ENCODE results near the gene URI1. TPM values are rescaled to one million over a fixed set of nuclear protein-coding genes. Genes with fewer than 3 reads are reported as not detected.

Gene URI1, protein sequence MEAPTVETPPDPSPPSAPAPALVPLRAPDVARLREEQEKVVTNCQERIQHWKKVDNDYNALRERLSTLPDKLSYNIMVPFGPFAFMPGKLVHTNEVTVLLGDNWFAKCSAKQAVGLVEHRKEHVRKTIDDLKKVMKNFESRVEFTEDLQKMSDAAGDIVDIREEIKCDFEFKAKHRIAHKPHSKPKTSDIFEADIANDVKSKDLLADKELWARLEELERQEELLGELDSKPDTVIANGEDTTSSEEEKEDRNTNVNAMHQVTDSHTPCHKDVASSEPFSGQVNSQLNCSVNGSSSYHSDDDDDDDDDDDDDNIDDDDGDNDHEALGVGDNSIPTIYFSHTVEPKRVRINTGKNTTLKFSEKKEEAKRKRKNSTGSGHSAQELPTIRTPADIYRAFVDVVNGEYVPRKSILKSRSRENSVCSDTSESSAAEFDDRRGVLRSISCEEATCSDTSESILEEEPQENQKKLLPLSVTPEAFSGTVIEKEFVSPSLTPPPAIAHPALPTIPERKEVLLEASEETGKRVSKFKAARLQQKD
- total RNA-seq: 43.7 and 45.1 TPM in 2 replicates
- long read RNA-seq, partial matches to known transcripts: 4 of 9 reads
- long read RNA-seq, other reads (novel, unspliced or antisense): 2 of 9 reads

- Mint-ChIP-seq H3K36me3 (ENCODE audit: unreplicated experiment) (no peaks in the 10 kb centered on the region), H3K27ac (ENCODE audit: unreplicated experiment) (peak within 1 kb of the TSS; percentile 65), H3K4me1 (ENCODE audit: unreplicated experiment) (peaks cover 28% of the 10 kb centered on the region), H3K27me3 (ENCODE audit: unreplicated experiment) (peaks cover 3% of the 10 kb centered on the region), H3K4me3 (ENCODE audit: unreplicated experiment) (peak within 1 kb of the TSS; percentile 92), H3K9me3 (ENCODE audit: unreplicated experiment) (peaks cover 6% of the 10 kb centered on the region)
- DNase-seq (ENCODE audit: extremely low spot score, unreplicated experiment): peak; percentile 97
- TF ChIP-seq, protein P1, sequence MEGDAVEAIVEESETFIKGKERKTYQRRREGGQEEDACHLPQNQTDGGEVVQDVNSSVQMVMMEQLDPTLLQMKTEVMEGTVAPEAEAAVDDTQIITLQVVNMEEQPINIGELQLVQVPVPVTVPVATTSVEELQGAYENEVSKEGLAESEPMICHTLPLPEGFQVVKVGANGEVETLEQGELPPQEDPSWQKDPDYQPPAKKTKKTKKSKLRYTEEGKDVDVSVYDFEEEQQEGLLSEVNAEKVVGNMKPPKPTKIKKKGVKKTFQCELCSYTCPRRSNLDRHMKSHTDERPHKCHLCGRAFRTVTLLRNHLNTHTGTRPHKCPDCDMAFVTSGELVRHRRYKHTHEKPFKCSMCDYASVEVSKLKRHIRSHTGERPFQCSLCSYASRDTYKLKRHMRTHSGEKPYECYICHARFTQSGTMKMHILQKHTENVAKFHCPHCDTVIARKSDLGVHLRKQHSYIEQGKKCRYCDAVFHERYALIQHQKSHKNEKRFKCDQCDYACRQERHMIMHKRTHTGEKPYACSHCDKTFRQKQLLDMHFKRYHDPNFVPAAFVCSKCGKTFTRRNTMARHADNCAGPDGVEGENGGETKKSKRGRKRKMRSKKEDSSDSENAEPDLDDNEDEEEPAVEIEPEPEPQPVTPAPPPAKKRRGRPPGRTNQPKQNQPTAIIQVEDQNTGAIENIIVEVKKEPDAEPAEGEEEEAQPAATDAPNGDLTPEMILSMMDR (IDR thresholded peaks at IDR 0.05): no peak
Observed at GRCh38 chr19:29941828-29942403, at the start of gene URI1. Gene URI1, plus strand, starts transcription at chr19:29942239. Its CDS starts 309 bp downstream, at chr19:29942548.

DNA sequence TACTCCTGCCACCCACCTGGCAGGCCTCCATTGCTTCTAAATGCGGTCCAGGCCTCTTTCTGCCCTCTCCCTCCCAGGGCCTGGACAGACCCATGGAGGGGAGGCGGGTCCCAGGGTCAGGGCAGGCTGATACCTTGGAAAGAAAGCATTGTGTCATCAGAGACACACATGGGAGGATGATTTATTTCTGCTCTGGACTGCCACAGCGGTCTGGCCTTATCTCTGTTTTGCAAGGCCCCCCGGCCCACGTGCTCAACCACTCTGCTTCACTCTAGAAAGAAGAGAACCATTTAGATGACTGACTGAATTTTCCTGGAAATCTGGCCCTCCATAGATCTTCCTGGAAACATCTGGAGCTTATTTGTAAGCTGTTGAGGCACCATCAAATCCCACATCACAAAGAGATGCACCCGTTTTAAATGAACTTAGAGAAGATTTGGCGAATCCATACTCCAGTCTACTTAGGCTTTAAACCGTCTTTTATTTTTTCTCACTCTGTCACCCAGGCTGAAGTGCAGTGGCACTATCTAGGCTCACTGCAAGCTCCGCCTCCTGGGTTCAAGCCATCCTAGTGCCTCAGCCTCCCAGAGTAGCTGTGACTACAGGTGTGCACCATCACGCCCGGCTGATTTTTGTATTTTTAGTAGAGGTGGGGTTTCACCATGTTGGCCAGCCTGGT is 48.3 kb upstream of the URI1 start:
- Mint-ChIP-seq H3K4me1 (ENCODE audit: unreplicated experiment) (no peaks in the 10 kb centered on the region), H3K9me3 (ENCODE audit: unreplicated experiment) (peaks cover 3% of the 10 kb centered on the region), H3K4me3 (ENCODE audit: unreplicated experiment) (no peak overlapping the region), H3K36me3 (ENCODE audit: unreplicated experiment) (no peaks in the 10 kb centered on the region), H3K27me3 (ENCODE audit: unreplicated experiment) (no peaks in the 10 kb centered on the region), H3K27ac (ENCODE audit: unreplicated experiment) (no peak overlapping the region)
- no peak for DNase-seq (ENCODE audit: extremely low spot score, unreplicated experiment)
- TF ChIP-seq, protein P1 (IDR thresholded peaks at IDR 0.05): no peak

DNA sequence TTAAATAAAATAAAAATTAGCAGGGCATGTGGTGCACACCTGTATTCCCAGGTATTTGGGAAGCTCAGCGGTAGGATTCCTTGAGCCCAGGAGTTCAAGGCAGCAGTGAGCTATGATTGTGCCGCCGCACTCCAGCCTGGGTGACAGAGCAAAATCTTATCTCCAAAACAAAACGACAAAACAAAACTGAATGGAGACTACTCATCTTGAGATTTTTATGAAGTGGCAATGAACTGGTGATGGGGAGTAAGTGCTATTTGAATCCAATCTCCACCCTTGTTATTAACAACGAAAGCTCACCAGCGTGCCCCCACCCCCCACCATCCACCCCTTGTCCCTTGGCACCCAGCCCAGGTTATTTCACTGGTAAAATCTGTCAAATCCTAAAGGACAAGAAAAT is 45.2 kb upstream of the URI1 start:
- no peaks in the 10 kb centered on the region for H3K9me3 Mint-ChIP-seq (ENCODE audit: unreplicated experiment)
- no peak overlapping the region for H3K4me3 Mint-ChIP-seq (ENCODE audit: unreplicated experiment)
- no peaks in the 10 kb centered on the region for H3K4me1 Mint-ChIP-seq (ENCODE audit: unreplicated experiment)
- TF ChIP-seq, protein P1 (IDR thresholded peaks at IDR 0.05): no peak
- H3K36me3 Mint-ChIP-seq (ENCODE audit: unreplicated experiment): no peaks in the 10 kb centered on the region
- no peaks in the 10 kb centered on the region for H3K27me3 Mint-ChIP-seq (ENCODE audit: unreplicated experiment)
- DNase-seq (ENCODE audit: extremely low spot score, unreplicated experiment): no peak
- no peak overlapping the region for H3K27ac Mint-ChIP-seq (ENCODE audit: unreplicated experiment)

GRCh38 chr19:29897466-29897865 is 44.6 kb upstream of the URI1 start:
- Mint-ChIP-seq H3K36me3 (ENCODE audit: unreplicated experiment) (no peaks in the 10 kb centered on the region), H3K27ac (ENCODE audit: unreplicated experiment) (no peak overlapping the region), H3K4me3 (ENCODE audit: unreplicated experiment) (no peak overlapping the region), H3K27me3 (ENCODE audit: unreplicated experiment) (no peaks in the 10 kb centered on the region), H3K4me1 (ENCODE audit: unreplicated experiment) (no peaks in the 10 kb centered on the region), H3K9me3 (ENCODE audit: unreplicated experiment) (no peaks in the 10 kb centered on the region)
- TF ChIP-seq, protein P1 (IDR thresholded peaks at IDR 0.05): no peak
- no peak for DNase-seq (ENCODE audit: extremely low spot score, unreplicated experiment)

Data from osteocyte (in vitro differentiated cells).